GM21576 (cell line): ENCODE results near the gene ZNF692.
"Not testable (repeated sequence)": the region's sequence is repeated elsewhere in the genome, so short reads cannot be mapped to it uniquely, and the experiment has no call there.

Source experiments
- ATAC-seq: cut with Tn5 transposase; IDR thresholded peaks from one replicate; pipeline ENCODE4 v1.9.1; 2021; ENCODE audit warnings: mild to moderate bottlenecking, moderate library complexity; ENCODE audit not compliant: unreplicated experiment

Gene ZNF692, protein sequence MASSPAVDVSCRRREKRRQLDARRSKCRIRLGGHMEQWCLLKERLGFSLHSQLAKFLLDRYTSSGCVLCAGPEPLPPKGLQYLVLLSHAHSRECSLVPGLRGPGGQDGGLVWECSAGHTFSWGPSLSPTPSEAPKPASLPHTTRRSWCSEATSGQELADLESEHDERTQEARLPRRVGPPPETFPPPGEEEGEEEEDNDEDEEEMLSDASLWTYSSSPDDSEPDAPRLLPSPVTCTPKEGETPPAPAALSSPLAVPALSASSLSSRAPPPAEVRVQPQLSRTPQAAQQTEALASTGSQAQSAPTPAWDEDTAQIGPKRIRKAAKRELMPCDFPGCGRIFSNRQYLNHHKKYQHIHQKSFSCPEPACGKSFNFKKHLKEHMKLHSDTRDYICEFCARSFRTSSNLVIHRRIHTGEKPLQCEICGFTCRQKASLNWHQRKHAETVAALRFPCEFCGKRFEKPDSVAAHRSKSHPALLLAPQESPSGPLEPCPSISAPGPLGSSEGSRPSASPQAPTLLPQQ

GRCh38 chr1:248858891-248859889 lies at the start of gene ZNF692:
TSS of gene ZNF692 (minus strand) at chr1:248859085. CDS start at chr1:248858309, 776 bp downstream.
- peak; percentile 65 for ATAC-seq

DNA sequence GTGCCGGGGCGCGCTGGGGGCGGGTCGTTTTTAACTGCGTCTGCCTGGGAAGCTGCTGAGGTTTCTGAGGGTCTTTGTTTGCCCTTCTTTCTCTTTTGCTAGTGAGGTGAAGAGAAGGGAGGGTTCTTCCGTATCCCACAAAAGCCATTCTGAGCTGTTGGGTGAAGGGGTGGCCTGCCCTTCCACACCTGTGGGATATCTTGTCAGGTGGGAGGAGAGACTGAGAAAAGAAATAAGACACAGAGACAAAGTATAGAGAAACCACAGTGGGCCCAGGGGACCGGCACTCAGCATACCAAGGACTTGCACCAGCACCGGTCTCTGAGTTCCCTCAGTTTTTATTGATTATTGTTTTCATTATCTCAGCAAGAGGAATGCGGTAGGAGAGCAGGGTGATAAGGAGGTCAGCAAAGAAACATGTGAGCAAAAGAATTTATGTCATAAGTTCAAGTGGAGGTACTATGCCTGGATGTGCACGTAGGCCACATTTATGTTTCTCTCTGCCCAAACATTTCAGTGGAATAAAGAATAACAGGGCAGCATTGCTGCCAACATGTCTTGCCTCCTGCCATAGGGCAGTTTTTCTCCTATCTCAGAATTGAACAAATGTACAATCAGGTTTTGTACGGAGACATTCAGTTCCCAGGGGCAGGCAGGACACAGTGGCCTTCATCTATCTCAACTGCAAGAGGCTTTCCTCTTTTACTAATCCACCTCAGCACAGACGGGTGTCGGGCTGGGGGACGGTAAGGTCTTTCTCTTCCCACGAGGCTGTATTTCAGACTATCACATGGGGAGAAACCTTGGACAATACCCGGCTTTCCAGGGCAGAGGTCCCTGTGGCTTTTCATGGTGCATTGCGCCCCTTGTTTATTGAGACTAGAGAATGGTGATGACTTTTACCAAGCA lies 48.1 kb upstream of the ZNF692 start:
- peak; percentile 20 for ATAC-seq

DNA sequence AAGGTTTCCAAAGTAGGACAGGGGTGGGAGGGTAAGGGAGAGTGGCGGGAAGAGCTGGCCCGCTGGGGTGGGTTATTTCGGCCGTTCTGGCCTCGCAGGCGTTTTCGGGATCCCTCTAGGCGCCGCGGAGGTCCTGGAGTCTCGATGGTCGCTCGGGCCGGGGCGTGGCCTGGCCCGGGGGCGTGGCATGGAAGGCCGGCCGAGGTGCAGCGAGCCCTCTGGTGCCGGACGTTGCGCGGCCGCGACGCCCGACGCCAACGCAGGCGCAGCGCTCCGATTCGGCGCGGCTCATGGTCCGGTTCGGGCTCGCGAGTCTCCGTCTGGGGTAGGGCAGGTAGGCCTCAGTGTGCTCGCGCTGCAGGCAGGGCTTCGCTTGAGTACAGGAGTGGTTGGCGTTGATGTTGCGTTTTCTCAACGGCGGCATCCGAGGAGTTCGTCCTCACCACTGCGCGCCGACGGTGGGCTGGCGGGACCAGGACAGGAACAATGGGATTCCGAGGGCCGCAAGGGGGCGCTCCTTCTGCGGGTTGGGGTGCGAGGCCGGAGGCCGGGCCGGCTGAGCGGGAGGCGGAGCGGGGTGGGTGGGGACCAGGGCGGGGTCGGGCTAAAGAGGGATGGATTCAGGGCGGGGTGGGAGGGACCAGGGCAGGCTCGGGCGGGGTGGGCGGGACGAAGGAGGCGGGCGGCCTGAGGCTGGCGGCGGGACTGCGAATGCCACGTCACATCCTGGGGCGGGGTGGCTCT lies 47.3 kb upstream of the ZNF692 start, which contains the start of gene PGBD2:
PGBD2 (plus strand) TSS at position 227 of the 744 bp plus-strand sequence. CDS start 7,628 bp downstream, outside the sequence.
- peak; percentile 90 for ATAC-seq

DNA sequence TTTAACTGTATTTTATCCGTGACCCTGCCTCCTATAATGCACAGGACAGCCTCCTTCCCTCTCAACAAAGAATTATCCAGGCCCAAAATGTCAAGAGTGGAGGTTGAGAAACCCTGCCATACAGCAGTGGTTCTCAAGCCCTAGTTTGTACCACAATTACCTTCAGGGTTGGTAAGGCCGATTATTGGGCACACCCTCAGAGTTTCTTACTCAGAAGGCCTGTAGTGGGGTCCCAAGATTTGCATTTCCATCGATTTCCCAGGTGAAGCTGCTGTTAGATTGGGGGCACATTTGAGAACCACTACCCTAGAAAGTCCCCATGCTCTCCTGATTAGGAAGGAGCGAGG lies 46.8 kb upstream of the ZNF692 start:
- ATAC-seq = no peak

DNA sequence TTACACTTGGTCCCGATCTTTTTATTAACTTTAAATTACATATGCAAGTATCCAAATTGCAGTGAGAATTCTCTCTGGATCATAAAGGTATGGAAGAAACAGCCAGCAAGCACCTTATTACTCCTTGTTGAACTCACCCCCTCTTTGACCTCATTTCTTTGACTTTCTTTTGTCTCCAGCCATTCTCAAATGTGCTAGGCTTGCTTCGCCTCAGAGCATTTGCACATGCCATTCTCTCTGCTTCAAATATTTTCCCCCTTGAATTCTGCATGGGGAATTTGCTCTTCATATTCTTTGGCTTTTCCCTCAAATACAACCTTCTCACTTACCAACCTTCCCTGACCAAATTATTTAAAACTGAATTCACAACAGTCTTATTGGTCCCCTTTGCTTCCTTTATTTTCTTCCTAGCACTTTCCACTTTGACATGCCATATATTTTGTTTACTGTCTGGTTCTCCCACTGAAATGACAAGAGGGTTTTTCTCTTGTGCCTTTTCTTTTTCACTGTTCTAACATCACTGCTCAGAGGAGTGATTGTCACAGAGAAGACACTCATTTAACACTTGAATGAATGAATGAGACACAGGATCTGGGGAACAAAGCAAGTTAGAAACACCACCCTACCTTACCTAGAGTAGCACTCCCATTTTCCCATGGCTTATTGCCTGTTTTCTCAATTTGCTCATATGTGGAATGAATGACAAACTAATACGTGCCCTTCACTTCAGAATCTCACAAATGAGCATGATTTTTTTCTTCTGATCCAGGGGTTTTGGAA lies 45.7 kb upstream of the ZNF692 start:
- no peak for ATAC-seq

- ATAC-seq = no peak
Measured at GRCh38 chr1:248901578-248901977, 42.7 kb upstream of the ZNF692 start.

DNA sequence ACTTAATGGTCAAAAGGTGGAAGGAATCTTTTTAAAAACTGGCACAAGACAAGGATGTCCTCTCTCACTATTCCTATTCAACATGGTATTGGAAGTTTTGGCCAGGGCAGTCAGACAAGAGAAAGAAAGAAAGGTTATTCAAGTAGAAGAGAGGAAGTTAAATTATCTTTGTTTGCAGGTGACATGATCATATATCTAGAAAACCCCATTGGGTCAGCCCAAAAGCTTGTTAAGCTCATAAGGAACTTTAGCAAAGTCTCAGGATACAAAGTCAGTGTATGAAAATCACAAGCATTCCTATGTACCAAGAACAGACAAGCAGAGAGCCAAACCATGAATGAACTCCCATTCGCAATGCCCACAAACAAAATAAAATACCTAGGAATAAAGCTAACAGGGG lies 41.8 kb upstream of the ZNF692 start:
- ATAC-seq = no peak

GRCh38 chr1:248897412-248898337 lies 38.8 kb upstream of the ZNF692 start:
- ATAC-seq = no peak

GRCh38 chr1:248894837-248895236 lies 36.0 kb upstream of the ZNF692 start:
- ATAC-seq = no peak

GRCh38 chr1:248892590-248892989 lies 33.7 kb upstream of the ZNF692 start:
- no peak for ATAC-seq

- no peak for ATAC-seq
Measured at GRCh38 chr1:248891758-248892157, 32.9 kb upstream of the ZNF692 start.

DNA sequence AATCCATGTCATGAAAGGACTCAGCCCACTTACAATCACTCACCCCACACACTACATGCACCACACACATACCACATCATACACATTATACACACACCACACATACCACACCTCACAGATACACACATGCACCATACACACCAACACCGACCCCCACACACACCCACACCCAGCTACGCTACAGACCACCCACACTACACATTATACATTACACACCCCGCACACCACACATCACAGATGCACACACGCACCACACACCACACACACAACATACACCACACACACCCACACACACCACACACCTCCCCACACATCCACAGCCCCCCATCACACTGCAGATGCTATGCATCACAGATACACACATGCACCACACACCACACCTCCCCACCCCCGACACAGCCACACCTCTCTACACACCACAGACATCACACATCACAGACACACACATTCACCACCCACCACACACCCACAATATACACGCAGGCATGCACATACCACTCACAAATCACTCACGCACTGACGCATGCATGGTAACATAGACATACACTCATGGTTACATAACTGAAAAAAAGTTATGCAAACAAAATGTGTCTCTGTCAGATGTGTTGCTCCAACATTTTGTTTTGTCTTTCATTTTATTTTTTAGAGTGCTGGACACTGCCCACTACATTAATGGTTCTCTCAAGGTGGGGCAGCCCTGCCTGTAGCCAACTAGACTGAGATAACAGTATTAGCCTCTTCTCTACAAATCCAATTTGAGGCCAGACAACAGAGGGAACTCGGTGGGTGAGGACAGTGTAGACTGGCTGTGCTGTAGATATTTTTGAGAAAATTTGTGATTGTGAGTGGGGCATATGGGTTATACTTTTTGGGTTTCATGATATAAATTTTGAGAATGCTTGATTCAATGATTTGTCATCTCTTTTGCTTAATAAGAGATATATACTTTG lies 31.9 kb upstream of the ZNF692 start:
- ATAC-seq = no peak

- not testable (repeated sequence) for ATAC-seq
Measured at GRCh38 chr1:248889914-248890243, 31.0 kb upstream of the ZNF692 start.

- no peak for ATAC-seq
Measured at GRCh38 chr1:248886237-248886895, 27.5 kb upstream of the ZNF692 start.

- ATAC-seq = no peak
Measured at GRCh38 chr1:248885646-248886045, 26.8 kb upstream of the ZNF692 start.

DNA sequence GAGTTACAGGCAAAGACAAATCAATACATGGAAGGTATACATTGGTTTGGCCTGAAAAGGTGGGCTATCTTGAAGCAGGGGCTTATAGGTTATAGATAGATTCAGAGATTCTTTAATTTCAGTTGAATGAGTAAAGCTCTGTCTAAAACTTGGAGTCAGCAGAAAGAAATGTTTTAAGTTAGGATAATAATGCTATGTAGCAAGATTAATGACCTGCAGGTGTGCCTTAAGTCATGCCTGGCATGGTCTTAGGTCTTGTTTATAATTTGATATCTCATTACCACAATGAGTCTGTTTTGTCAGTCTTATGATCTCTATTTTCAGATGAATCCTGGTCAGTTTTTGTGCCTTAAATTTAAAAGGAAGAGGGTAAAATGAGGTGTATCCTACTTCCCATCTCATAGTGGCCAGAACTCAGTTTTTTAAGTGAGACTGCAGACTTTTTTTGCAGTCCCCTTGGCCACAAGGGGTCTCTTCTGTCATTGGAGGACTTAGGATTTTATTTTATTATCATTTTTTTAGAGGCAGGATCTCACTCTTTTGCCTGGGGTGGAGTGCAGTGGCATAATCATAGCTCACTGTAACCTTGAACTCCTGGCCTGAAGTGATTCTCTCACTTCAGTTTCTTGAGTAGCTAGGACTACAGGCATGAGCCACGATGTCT lies 25.9 kb upstream of the ZNF692 start:
- ATAC-seq = no peak
